H1 (cell line): ENCODE data around the gene PDGFD. TPM values are rescaled to one million over a fixed set of nuclear protein-coding genes. Genes with fewer than 3 reads are reported as not detected.

Experiments
- CTCF ChIA-PET: fragments of 300-600 bp; sonication (Branson Sonifier 250); formaldehyde crosslinking; loops from one replicate; lab custom pipeline; 2021; ENCODE audit not compliant: partially characterized antibody; lab: Charles Lee
- POLR2A ChIA-PET: fragments of 300-600 bp; sonication (Branson Sonifier 250); formaldehyde crosslinking; loops from one replicate; lab custom pipeline; 2021; ENCODE audit warnings: inconsistent platforms; ENCODE audit not compliant: partially characterized antibody; lab: Charles Lee
- DNase-seq, 2 experiments: peaks; one replicate each; pipeline versions ENCODE4 v3.0.0 to v3.0.0-alpha.2; 2010 to 2022; ENCODE audit warnings: low spot score in 2 of 2, low read depth in 1 of 2, mixed read lengths in 1 of 2
- FAIRE-seq: peaks from 2 replicates; lab custom pipeline; 2011; peaks lifted over from hg19 to GRCh38; lab: Jason Lieb, UNC
- H2AFZ ChIP-seq: 2 replicates; pipeline ENCODE4 v1.8.1; 2012; ENCODE audit warnings: low read length, inconsistent platforms
- H2AK5ac ChIP-seq: 2 replicates; pipeline ENCODE4 v1.6.1; 2013; ENCODE audit warnings: low read depth, low read length
- H2BK120ac ChIP-seq: replicated peaks from 2 replicates; pipeline ENCODE3; 2013; ENCODE audit warnings: low read depth, low read length, inconsistent platforms
- H2BK12ac ChIP-seq: 2 replicates; pipeline ENCODE4 v1.6.1; 2013; ENCODE audit warnings: low read depth, low read length
- H2BK15ac ChIP-seq: 2 replicates; pipeline ENCODE4 v1.6.1; 2013; ENCODE audit warnings: low read length
- H2BK20ac ChIP-seq: 2 replicates; pipeline ENCODE4 v1.6.1; 2013; ENCODE audit warnings: low read length
- H2BK5ac ChIP-seq: 2 replicates; pipeline ENCODE4 v1.6.1; 2013; ENCODE audit warnings: low read depth, low read length
- H3K14ac ChIP-seq: 2 replicates; pipeline ENCODE4 v1.6.1; 2013; ENCODE audit warnings: inconsistent platforms; ENCODE audit not compliant: insufficient read length
- H3K18ac ChIP-seq: 2 replicates; pipeline ENCODE4 v1.6.1; 2013; ENCODE audit warnings: low read length; ENCODE audit errors: extremely low read depth
- H3K23ac ChIP-seq: 2 replicates; pipeline ENCODE4 v1.6.1; 2013; ENCODE audit warnings: inconsistent platforms; ENCODE audit not compliant: insufficient read length
- H3K23me2 ChIP-seq: 2 replicates; pipeline ENCODE4 v1.6.1; 2013; ENCODE audit warnings: low read depth, low read length
- H3K27ac ChIP-seq: 2 replicates; pipeline ENCODE4 v1.6.1; 2011; ENCODE audit warnings: low read depth, low read length, inconsistent platforms
- H3K27me3 ChIP-seq, 4 experiments: replicated peaks in 1 of 4; 1 replicate in 1 of 4; 2 replicates in 3 of 4; pipeline versions ENCODE4 v1.6.1 to v1.8.1; 2011 to 2013; ENCODE audit warnings: low read length in 3 of 4, mild to moderate bottlenecking in 3 of 4, inconsistent platforms in 2 of 4, mixed read lengths in 2 of 4, moderate library complexity in 1 of 4; ENCODE audit not compliant: control insufficient read depth in 3 of 4, insufficient read depth in 3 of 4; ENCODE audit errors: extremely low read depth in 1 of 4
- H3K36me3 ChIP-seq, 4 experiments: 2 replicates each; pipeline versions ENCODE4 v1.6.1 to v1.8.1; 2011 to 2013; ENCODE audit warnings: mild to moderate bottlenecking in 4 of 4, low read length in 3 of 4, moderate library complexity in 2 of 4, control low read depth in 1 of 4, inconsistent platforms in 1 of 4; ENCODE audit not compliant: insufficient read depth in 4 of 4, control insufficient read depth in 2 of 4
- H3K4ac ChIP-seq: replicated peaks from 2 replicates; pipeline ENCODE3; 2013; ENCODE audit warnings: low read length, low read depth, mixed read lengths, inconsistent platforms; ENCODE audit not compliant: insufficient read length
- H3K4me1 ChIP-seq, 4 experiments: replicated peaks in 1 of 4; 1 replicate in 1 of 4; 2 replicates in 3 of 4; pipeline versions ENCODE4 v1.6.1 to v1.8.1; 2011 to 2013; ENCODE audit warnings: low read length in 3 of 4, inconsistent platforms in 2 of 4, mixed read lengths in 1 of 4; ENCODE audit not compliant: insufficient read depth in 4 of 4, control insufficient read depth in 3 of 4
- H3K4me2 ChIP-seq, 2 experiments: 2 replicates each; pipeline versions ENCODE4 v1.6.1 to v1.8.1; 2011 to 2013; ENCODE audit warnings: low read depth in 2 of 2, low read length in 2 of 2, control low read depth in 1 of 2, inconsistent platforms in 1 of 2, mild to moderate bottlenecking in 1 of 2; ENCODE audit not compliant: insufficient read depth in 1 of 2
- H3K4me3 ChIP-seq, 4 experiments: fragments of 200-600, 300-600 bp in 1 of 4; sonication (generic), shearing (Covaris generic), sonication (Bioruptor Twin) in 1 of 4; 2 replicates each; pipeline versions ENCODE4 v1.5.1 to v1.8.1; 2011 to 2016; ENCODE audit warnings: low read length in 4 of 4, low read depth in 3 of 4, control low read depth in 2 of 4, inconsistent platforms in 2 of 4, mild to moderate bottlenecking in 2 of 4, mixed read lengths in 1 of 4, moderate library complexity in 1 of 4; ENCODE audit not compliant: insufficient read depth in 2 of 4; ENCODE audit errors: extremely low read depth in 1 of 4
- H3K56ac ChIP-seq: replicated peaks from 2 replicates; pipeline ENCODE3; 2013; ENCODE audit warnings: low read depth, mild to moderate bottlenecking, mixed read lengths, low read length, inconsistent platforms; ENCODE audit not compliant: insufficient read length
- H3K79me1 ChIP-seq: 2 replicates; pipeline ENCODE4 v1.6.1; 2013; ENCODE audit warnings: low read depth, low read length, control low read depth
- H3K79me2 ChIP-seq, 2 experiments: 2 replicates each; pipeline versions ENCODE4 v1.6.1 to v1.8.1; 2012 to 2013; ENCODE audit warnings: low read length in 2 of 2, mild to moderate bottlenecking in 2 of 2, inconsistent platforms in 1 of 2; ENCODE audit not compliant: insufficient read depth in 2 of 2, control insufficient read depth in 1 of 2
- H3K9ac ChIP-seq, 4 experiments: replicated peaks in 1 of 4; 1 replicate in 1 of 4; 2 replicates in 3 of 4; pipeline versions ENCODE4 v1.6.1 to v1.8.1; 2011 to 2013; ENCODE audit warnings: low read depth in 3 of 4, low read length in 3 of 4, control low read depth in 2 of 4, mild to moderate bottlenecking in 2 of 4, moderate library complexity in 2 of 4, inconsistent platforms in 1 of 4; ENCODE audit errors: extremely low read depth in 1 of 4
- H3K9me3 ChIP-seq, 2 experiments: 2 replicates each; pipeline versions ENCODE4 v1.6.1 to v1.8.1; 2012 to 2013; ENCODE audit warnings: mild to moderate bottlenecking in 2 of 2, moderate library complexity in 2 of 2, control low read depth in 1 of 2, inconsistent platforms in 1 of 2, low read depth in 1 of 2, low read length in 1 of 2, mixed read lengths in 1 of 2; ENCODE audit not compliant: insufficient read depth in 2 of 2
- H4K20me1 ChIP-seq, 2 experiments: replicated peaks in 1 of 2; 2 replicates each; pipeline versions ENCODE3 to v1.8.1; 2011 to 2013; ENCODE audit warnings: inconsistent platforms in 2 of 2, low read length in 2 of 2, mild to moderate bottlenecking in 1 of 2; ENCODE audit not compliant: insufficient read depth in 2 of 2, control insufficient read depth in 1 of 2
- H4K5ac ChIP-seq: 2 replicates; pipeline ENCODE4 v1.6.1; 2013; ENCODE audit warnings: low read length, low read depth, mixed read lengths, inconsistent platforms; ENCODE audit not compliant: insufficient read length
- H4K8ac ChIP-seq: 2 replicates; pipeline ENCODE4 v1.8.0; 2013; ENCODE audit warnings: mild to moderate bottlenecking, moderate library complexity, low read length, inconsistent platforms; ENCODE audit not compliant: insufficient read depth; ENCODE audit errors: extremely low read depth
- H4K91ac ChIP-seq: replicated peaks from 2 replicates; pipeline ENCODE3; 2013; ENCODE audit warnings: low read length, mixed read lengths, inconsistent platforms; ENCODE audit not compliant: insufficient read length
- E2F6 ChIP-seq: IDR thresholded peaks from 2 replicates; pipeline ENCODE4 v1.6.1; 2012; ENCODE audit warnings: inconsistent platforms
- EP300 ChIP-seq, 2 experiments: IDR thresholded peaks; 1 replicate in 1 of 2; 2 replicates in 1 of 2; pipeline ENCODE4 v1.6.1; 2011 to 2012; ENCODE audit warnings: low read depth in 2 of 2, low read length in 2 of 2, mild to moderate bottlenecking in 2 of 2, borderline replicate concordance in 1 of 2, inconsistent platforms in 1 of 2, moderate library complexity in 1 of 2
- MAX ChIP-seq: IDR thresholded peaks from 2 replicates; pipeline ENCODE4 v1.6.1; 2012; ENCODE audit warnings: inconsistent platforms
- TAF7 ChIP-seq: optimal IDR thresholded peaks from 2 replicates; pipeline ENCODE3; 2011; ENCODE audit warnings: low read depth, mild to moderate bottlenecking, inconsistent platforms, low read length, moderate library complexity, borderline replicate concordance
- WGBS, 2 experiments: shearing (Covaris generic) in 1 of 2; methylation state at CpG; one replicate each; pipeline versions ENCODE4 v1.1.6 to v1.1.7; 2013 to 2015; ENCODE audit warnings: low lambda C conversion rate in 2 of 2, mixed read lengths in 2 of 2, inconsistent platforms in 1 of 2, low coverage in 1 of 2, missing lambda C conversion rate in 1 of 2; ENCODE audit not compliant: insufficient replicate concordance in 2 of 2, insufficient coverage in 1 of 2, insufficient read length in 1 of 2; ENCODE audit errors: extremely low coverage in 1 of 2, missing lambda C conversion rate in 1 of 2; 5-methylcytosine and 5-hydroxymethylcytosine counted together
- polyA plus RNA-seq, 7 experiments: library from polyadenylated mRNA; depleted of rRNA in 3 of 7; stranded (reverse) in 5 of 7; unstranded in 2 of 7; fragments of >200 nt in 5 of 7; fragments of 200-250 nt in 2 of 7; gene quantifications; 1 replicate in 5 of 7; 2 replicates in 1 of 7; 4 replicates in 1 of 7; pipeline versions ENCODE4 v1.2.1 to v1.2.3, GENCODE V29; 2011 to 2013; ENCODE audit warnings: missing spikeins in 2 of 7, mixed read lengths in 2 of 7
- total RNA-seq: library from RNA; stranded (reverse); fragmentation: NEBNext Ultra II Directional; extraction: Animal tissue kit (Norgen Biotek cat#: 25700); gene quantifications from 2 replicates; pipeline ENCODE4 v1.2.1, GENCODE V29; 2021

Gene PDGFD
- total and polyA plus RNA-seq, 2 of the 8 experiments (the other 6 are each of a cell fraction or from before 2014, with no cell fraction given), result 1.1 to 3.9 TPM

- ChIA-PET CTCF (interaction anchor here (0.8 to 1.0 kb wide), 2 partner anchors 38 to 443 kb away, joined by 4 read pairs; no protein-coding TSS in a partner anchor), POLR2A (no interaction called here)
- H3K27me3 ChIP-seq, result no peaks in the 10 kb centered on the region
- DNase-seq, result no peak
- H2BK5ac ChIP-seq, result no peak overlapping the region
- whole genome bisulfite sequencing, 2 experiments, result 96% methylated on average over 1 of the region's 1 CpG; no CpG with 5 or more reads in 1 of the 2 experiments
- H4K5ac ChIP-seq, result no peak overlapping the region
- peaks cover 0 to 11% (median 4%) of the 10 kb centered on the region in 4 experiments; a peak in 3 of 7 replicates for H3K4me1 ChIP-seq
- no peak overlapping the region for H3K4me3 ChIP-seq
- no peak overlapping the region for H2AK5ac ChIP-seq
- H3K14ac ChIP-seq, result no peak overlapping the region
- H3K9me3 ChIP-seq, result no peaks in the 10 kb centered on the region
- H3K9ac ChIP-seq, result no peak overlapping the region
- no peak for FAIRE-seq
- no peak overlapping the region for H2BK20ac ChIP-seq
- H3K23me2 ChIP-seq, result no peaks in the 10 kb centered on the region
- no peak overlapping the region for H2BK15ac ChIP-seq
- no peak overlapping the region for H3K18ac ChIP-seq
- H3K79me2 ChIP-seq, result no peaks in the 10 kb centered on the region
- no peaks in the 10 kb centered on the region for H4K20me1 ChIP-seq
- no peak overlapping the region for H4K8ac ChIP-seq
- no peaks in the 10 kb centered on the region for H3K79me1 ChIP-seq
- H3K36me3 ChIP-seq, result no peaks in the 10 kb centered on the region
- H2BK120ac ChIP-seq, result no peak overlapping the region
- no peak overlapping the region for H3K56ac ChIP-seq
- no peak overlapping the region for H4K91ac ChIP-seq
- H3K4ac ChIP-seq, result no peak overlapping the region
- no peak overlapping the region for H2BK12ac ChIP-seq
- H3K23ac ChIP-seq, result no peak overlapping the region
- H3K27ac ChIP-seq, result no peak overlapping the region
- no peak overlapping the region for H3K4me2 ChIP-seq
- no peak overlapping the region for H2AFZ ChIP-seq
- TF ChIP-seq EP300 (IDR thresholded peaks at IDR 0.05; ENCODE audit: borderline replicate concordance in 1 of 2, low read depth in 2 of 2, low read length in 2 of 2), result no peak
- no peak for TF ChIP-seq MAX
- TF ChIP-seq TAF7, result no peak
- no peak for TF ChIP-seq E2F6
Measured at GRCh38 chr11:104124979-104125378, 39.0 kb downstream of the PDGFD start.
